GM10266 (cell line): ENCODE results near the gene TH.

ENCODE experiments used
- DNase-seq: peaks from one replicate; pipeline ENCODE4 v3.0.0; 2012; ENCODE audit errors: extremely low spot score
- TF ChIP-seq, protein P1 (sequence below): IDR thresholded peaks from 2 replicates; pipeline ENCODE4 v1.5.1; 2012; ENCODE audit warnings: mild to moderate bottlenecking, low read depth; ENCODE audit not compliant: control insufficient read depth, insufficient read depth; ENCODE audit errors: missing control alignments

Gene TH

DNA sequence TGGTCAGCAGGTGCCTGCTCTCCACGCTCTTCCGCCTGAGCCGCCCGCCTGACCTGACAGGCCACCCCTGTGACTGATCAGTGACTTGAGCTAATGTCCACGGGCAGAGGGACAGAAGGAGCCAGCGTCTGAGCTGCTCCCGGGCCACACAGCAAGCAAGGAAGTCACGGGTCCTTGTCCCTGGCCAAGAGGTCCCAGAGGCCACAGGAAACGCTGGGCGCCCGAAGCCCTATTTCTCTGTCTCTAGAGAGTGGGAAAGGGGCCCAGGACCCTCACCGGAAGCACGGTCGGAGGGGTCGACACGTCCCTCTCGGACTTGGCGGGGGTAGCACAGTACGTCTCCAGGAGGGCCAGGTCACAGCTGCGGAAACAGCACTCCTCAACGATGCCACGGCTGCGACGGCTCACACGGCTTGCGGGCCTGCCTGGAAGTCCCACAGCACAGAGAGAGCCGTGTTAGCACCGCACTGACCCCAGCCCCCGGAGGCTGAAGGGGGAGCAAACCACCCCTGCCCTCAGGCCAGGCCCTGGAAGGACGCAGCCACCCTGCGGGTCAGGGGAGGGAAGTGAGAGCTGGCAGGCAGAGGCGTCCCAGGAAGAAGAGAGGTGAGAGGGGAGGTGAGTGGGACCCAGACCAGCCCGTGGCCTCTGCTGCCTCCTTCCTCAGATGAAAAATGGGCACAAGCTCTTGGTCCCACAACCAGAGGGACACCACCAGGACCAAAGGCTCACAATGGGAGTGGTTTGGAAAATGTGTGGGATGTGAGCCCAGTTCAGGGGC, 38.2 kb downstream of the TH start:
- TF ChIP-seq, protein P1, sequence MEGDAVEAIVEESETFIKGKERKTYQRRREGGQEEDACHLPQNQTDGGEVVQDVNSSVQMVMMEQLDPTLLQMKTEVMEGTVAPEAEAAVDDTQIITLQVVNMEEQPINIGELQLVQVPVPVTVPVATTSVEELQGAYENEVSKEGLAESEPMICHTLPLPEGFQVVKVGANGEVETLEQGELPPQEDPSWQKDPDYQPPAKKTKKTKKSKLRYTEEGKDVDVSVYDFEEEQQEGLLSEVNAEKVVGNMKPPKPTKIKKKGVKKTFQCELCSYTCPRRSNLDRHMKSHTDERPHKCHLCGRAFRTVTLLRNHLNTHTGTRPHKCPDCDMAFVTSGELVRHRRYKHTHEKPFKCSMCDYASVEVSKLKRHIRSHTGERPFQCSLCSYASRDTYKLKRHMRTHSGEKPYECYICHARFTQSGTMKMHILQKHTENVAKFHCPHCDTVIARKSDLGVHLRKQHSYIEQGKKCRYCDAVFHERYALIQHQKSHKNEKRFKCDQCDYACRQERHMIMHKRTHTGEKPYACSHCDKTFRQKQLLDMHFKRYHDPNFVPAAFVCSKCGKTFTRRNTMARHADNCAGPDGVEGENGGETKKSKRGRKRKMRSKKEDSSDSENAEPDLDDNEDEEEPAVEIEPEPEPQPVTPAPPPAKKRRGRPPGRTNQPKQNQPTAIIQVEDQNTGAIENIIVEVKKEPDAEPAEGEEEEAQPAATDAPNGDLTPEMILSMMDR, result no peak
- DNase-seq, result no peak

GRCh38 chr11:2132874-2133240, 38.8 kb downstream of the TH start:
- TF ChIP-seq, protein P1, result no peak

DNA sequence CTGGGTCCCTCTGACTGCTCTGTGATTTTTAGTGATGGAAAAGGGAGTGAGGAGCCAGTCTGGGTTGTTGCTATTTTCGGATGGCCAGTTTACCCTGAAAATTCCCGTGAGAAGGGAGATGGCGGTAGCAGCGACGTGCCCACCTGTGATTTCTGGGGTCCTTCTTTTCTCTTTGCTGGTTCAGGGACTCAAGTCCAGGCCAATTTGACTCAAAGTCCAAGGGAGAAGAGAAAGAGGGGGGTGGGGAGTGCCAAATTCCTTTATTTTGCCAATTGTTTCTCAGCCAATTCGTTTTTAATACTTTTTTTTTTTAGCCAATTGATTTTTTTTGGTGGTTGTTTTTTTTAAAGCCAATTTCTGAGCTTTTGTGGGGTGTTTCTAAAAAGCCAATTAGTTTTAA, 39.4 kb downstream of the TH start:
- TF ChIP-seq, protein P1, result no peak
- no peak for DNase-seq

More at GRCh38 chr11:2132874-2133240, 38.8 kb downstream of the TH start:
- no peak for DNase-seq

DNA sequence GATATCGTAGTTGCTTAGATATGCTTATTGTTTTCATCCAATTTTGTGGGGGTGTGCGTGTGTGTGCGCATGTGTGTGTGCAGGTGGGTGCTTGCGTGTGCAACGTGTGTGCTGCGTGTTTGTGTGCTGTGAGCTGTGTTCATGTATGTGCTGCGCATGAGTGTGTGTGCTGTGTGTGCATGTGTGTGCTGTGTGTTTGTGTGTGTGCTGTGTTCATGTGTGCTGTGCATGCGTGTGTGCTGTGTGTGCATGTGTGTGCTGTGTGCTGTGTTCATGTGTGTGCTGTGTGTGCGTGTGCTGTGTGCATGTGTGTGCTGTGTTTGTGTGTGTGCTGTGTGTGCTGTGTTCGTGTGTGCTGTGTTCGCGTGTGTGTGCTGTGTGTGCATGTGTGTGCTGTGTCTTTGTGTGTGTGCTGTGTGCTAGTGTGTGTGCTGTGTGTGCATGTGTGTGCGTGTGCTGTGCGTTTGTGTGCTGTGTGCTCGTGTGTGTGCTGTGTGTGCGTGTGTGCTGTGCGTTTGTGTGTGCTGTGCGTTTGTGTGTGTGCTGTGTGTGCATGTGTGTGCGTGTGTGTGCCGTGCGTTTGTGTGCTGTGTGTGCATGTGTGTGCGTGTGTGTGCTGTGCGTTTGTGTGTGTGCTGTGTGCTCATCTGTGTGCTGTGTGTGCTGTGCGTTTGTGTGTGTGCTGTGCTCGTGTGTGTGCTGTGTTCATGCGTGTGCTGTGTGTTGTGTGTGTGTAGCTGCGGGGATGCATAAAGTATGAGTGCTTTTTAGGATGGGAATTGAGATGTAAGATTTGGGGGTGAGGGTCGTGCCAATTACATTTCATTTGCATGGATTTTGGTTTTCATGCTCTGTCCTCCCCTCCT, 40.0 kb downstream of the TH start:
- no peak for DNase-seq
- TF ChIP-seq, protein P1, result no peak

GRCh38 chr11:2130881-2131352, 40.7 kb downstream of the TH start:
- no peak for DNase-seq

DNA sequence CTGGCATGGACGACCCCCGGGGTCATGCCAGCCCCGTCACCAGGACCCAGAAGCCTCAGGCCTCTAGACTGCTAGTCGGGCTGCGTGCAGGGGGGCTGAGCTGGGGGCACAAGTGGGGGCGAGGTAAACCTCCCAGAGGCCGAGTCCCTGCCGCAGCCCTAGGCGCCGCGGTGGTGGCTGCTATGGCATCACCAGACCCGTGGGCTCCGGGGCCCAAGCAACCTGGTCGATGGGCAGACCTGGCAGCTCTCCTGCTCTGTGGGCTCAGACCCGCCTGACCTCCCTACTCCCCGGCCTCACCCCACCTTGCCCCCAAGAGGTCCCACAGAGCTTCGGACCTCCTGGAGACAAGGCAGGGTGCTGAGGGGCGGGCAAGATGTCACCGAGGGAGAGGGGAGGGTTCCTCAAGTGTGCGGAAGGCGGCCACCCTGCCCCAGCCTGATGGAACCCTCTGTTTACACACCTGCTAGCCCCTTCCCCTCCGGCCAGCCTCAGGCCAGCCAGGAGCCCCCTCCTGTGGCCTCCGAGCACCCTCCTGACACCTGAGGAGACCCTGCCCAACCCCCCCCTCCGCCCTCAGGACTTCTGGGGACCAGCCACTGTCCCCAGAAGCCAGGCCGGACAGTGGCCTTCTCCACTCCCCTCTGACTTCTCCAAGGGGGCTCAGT, 41.8 kb downstream of the TH start:
- DNase-seq, result no peak

More at GRCh38 chr11:2130881-2131352, 40.7 kb downstream of the TH start:
- TF ChIP-seq, protein P1, result no peak

More for the DNA sequence above, 41.8 kb downstream of the TH start:
- TF ChIP-seq, protein P1, result no peak
